ENCODE results near the gene CPA3. TPM values are rescaled to one million over a fixed set of nuclear protein-coding genes. Genes with fewer than 3 reads are reported as not detected.

Gene CPA3, protein sequence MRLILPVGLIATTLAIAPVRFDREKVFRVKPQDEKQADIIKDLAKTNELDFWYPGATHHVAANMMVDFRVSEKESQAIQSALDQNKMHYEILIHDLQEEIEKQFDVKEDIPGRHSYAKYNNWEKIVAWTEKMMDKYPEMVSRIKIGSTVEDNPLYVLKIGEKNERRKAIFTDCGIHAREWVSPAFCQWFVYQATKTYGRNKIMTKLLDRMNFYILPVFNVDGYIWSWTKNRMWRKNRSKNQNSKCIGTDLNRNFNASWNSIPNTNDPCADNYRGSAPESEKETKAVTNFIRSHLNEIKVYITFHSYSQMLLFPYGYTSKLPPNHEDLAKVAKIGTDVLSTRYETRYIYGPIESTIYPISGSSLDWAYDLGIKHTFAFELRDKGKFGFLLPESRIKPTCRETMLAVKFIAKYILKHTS
- total RNA-seq: 0.66 and 3.1 TPM in 2 replicates

GRCh38 chr3:148865049-148865448 lies at the start of gene CPA3:
Gene CPA3 (plus strand): TSS chr3:148865296. CDS start chr3:148865308, 12 bp downstream.

GRCh38 chr3:148827585-148827984 lies 37.5 kb upstream of the CPA3 start, which contains the start of gene CPB1:
Gene CPB1 (plus strand): TSS chr3:148827811. CDS start chr3:148827824, 13 bp downstream.

Other genes starting within 250 kb of the CPA3 start
- not detected in 2 replicates for gene AGTR1, start 167.4 kb upstream of the CPA3 start, total RNA-seq
- gene CPB1, start 37.5 kb upstream of the CPA3 start, total RNA-seq: not detected in 2 replicates
- gene GYG1, start 126.2 kb downstream of the CPA3 start, total RNA-seq: 33.6 and 46.8 TPM in 2 replicates
- gene HLTF, start 221.2 kb downstream of the CPA3 start, total RNA-seq: 21.6 and 28.5 TPM in 2 replicates